Measurements from ENCODE around the gene CHRNA1.

GRCh38 chr2:174802459-174802858, 38.2 kb upstream of the CHRNA1 start:
- no peak for TF ChIP-seq CTCF (IDR thresholded peaks at IDR 0.05)
- TF ChIP-seq POLR2A (IDR thresholded peaks at IDR 0.05), result no peak
